H1 (cell line): ENCODE data around the gene GABRA4. TPM values are rescaled to one million over a fixed set of nuclear protein-coding genes. Genes with fewer than 3 reads are reported as not detected.

ENCODE experiments used
- FOSL1 ChIP-seq: IDR thresholded peaks from 2 replicates; pipeline ENCODE4 v1.6.1; 2011; ENCODE audit warnings: mild to moderate bottlenecking, low read depth, low read length, moderate library complexity; ENCODE audit not compliant: insufficient read depth
- RAD21 ChIP-seq, 2 experiments: IDR thresholded peaks in 1 of 2; conservative IDR thresholded peaks in 1 of 2; 2 replicates each; pipeline ENCODE4 v1.6.1; 2011; ENCODE audit warnings: low read depth in 2 of 2, low read length in 2 of 2, improper control_type of control experiment in 1 of 2, inconsistent platforms in 1 of 2, mild to moderate bottlenecking in 1 of 2, moderate library complexity in 1 of 2
- RFX5 ChIP-seq: IDR thresholded peaks from 2 replicates; pipeline ENCODE4 v1.6.1; 2011; ENCODE audit warnings: low read depth, low read length, improper control_type of control experiment, borderline replicate concordance
- SP2 ChIP-seq: IDR thresholded peaks from 2 replicates; pipeline ENCODE4 v1.6.1; 2012; ENCODE audit warnings: mild to moderate bottlenecking, low read length, inconsistent platforms
- polyA plus RNA-seq, 7 experiments: library from polyadenylated mRNA; depleted of rRNA in 3 of 7; stranded (reverse) in 5 of 7; unstranded in 2 of 7; fragments of >200 nt in 5 of 7; fragments of 200-250 nt in 2 of 7; gene quantifications; 1 replicate in 5 of 7; 2 replicates in 1 of 7; 4 replicates in 1 of 7; pipeline versions ENCODE4 v1.2.1 to v1.2.3, GENCODE V29; 2011 to 2013; ENCODE audit warnings: missing spikeins in 2 of 7, mixed read lengths in 2 of 7
- total RNA-seq: library from RNA; stranded (reverse); fragmentation: NEBNext Ultra II Directional; extraction: Animal tissue kit (Norgen Biotek cat#: 25700); gene quantifications from 2 replicates; pipeline ENCODE4 v1.2.1, GENCODE V29; 2021
- TF ChIP-seq, protein P1 (sequence below): IDR thresholded peaks from 2 replicates; pipeline ENCODE4 v1.6.1; 2011; ENCODE audit warnings: low read length, improper control_type of control experiment
- TF ChIP-seq, protein P2 (sequence below): IDR thresholded peaks from 2 replicates; pipeline ENCODE4 v1.6.1; 2012; ENCODE audit warnings: low read length, inconsistent platforms

GABRA4 gene
- total and polyA plus RNA-seq, 2 of the 8 experiments (the other 6 are each of a cell fraction or from before 2014, with no cell fraction given): 0.09 to 0.37 TPM

- TF ChIP-seq, protein P1, sequence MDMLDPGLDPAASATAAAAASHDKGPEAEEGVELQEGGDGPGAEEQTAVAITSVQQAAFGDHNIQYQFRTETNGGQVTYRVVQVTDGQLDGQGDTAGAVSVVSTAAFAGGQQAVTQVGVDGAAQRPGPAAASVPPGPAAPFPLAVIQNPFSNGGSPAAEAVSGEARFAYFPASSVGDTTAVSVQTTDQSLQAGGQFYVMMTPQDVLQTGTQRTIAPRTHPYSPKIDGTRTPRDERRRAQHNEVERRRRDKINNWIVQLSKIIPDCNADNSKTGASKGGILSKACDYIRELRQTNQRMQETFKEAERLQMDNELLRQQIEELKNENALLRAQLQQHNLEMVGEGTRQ: no peak
- no peak for TF ChIP-seq RFX5
- no peak for TF ChIP-seq RAD21 (IDR thresholded peaks at IDR 0.05 in 1 of 2, conservative IDR thresholded peaks at IDR 0.05 in 1 of 2; ENCODE audit: low read depth in 2 of 2, low read length in 2 of 2)
- no peak for TF ChIP-seq SP2
- TF ChIP-seq FOSL1: no peak
- TF ChIP-seq, protein P2, sequence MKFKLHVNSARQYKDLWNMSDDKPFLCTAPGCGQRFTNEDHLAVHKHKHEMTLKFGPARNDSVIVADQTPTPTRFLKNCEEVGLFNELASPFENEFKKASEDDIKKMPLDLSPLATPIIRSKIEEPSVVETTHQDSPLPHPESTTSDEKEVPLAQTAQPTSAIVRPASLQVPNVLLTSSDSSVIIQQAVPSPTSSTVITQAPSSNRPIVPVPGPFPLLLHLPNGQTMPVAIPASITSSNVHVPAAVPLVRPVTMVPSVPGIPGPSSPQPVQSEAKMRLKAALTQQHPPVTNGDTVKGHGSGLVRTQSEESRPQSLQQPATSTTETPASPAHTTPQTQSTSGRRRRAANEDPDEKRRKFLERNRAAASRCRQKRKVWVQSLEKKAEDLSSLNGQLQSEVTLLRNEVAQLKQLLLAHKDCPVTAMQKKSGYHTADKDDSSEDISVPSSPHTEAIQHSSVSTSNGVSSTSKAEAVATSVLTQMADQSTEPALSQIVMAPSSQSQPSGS: no peak
These were observed 17.4 kb downstream of the GABRA4 start (continued) for GRCh38 chr4:46975812-46976553.
